GM19438 (cell line): ENCODE measurements around the gene RUVBL1.
"Not testable (repeated sequence)": the region's sequence is repeated elsewhere in the genome, so short reads cannot be mapped to it uniquely, and the experiment has no call there.

Source experiments
- ATAC-seq: cut with Tn5 transposase; IDR thresholded peaks from one replicate; pipeline ENCODE4 v1.9.1; 2021; ENCODE audit warnings: low read depth; ENCODE audit not compliant: unreplicated experiment

Gene RUVBL1

DNA sequence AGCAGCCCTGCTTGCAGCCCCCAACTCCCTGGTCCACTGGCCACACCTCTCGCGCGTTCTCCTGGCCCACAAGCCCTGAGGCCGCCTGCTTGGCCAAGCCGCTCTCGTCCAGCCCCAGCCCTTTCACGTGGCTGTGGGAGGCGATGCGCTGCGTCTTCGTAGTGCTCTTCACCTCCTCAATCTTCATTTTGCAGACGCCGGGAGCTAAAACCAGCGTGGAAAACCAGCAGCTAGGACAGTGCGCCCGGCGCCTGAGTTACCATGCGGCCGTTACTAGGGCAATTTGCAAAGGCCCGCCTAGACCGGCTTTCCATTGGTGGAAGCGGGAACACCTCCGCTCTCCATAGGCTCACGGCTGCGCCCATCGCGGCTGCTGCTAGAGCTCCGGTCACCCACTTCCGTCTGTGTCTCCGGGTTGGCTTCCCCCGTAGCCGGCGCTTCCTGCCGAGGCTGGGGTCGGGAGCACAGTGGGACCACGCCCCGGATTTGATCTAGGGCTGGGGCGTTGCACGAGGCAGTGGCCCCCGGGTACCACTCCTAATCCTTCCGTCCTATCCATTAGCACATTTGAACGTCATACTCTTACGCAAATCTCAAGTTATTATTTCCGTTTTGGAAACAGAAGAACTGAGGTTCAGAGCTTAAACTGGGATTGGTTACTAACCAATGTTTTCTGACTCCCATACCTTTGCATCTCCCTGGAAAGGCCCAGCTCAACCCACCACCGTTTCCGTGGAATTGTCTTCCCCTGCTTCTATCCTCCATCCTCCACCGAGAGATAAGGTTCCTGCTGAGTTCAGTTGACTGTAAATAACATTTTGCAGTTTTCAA, at the start of gene RUVBL1:
TSS of gene RUVBL1 (minus strand) at position 275 of the 831 bp plus-strand sequence. CDS start at position 187, 88 bp downstream.
- peak; percentile 95 for ATAC-seq

DNA sequence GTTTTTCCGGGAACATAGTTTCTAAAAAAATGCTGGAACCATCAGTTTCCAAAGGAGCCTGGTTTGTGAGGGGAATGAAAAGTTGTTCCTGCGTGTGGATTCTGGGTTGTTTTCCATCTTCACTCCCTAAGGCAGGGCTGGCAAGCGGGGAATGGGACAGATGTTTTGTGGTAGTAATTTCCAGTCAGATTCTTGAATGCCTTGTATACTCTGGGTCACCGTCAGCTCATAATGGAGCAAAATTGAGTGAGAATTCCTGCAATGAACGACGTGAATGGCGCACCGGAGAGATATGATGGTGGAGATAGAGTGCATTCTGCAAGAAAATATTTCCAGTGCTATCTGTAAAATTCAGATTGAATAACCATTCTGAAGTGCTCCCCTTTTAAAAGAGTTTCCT, 49.6 kb upstream of the RUVBL1 start:
- ATAC-seq: no peak

DNA sequence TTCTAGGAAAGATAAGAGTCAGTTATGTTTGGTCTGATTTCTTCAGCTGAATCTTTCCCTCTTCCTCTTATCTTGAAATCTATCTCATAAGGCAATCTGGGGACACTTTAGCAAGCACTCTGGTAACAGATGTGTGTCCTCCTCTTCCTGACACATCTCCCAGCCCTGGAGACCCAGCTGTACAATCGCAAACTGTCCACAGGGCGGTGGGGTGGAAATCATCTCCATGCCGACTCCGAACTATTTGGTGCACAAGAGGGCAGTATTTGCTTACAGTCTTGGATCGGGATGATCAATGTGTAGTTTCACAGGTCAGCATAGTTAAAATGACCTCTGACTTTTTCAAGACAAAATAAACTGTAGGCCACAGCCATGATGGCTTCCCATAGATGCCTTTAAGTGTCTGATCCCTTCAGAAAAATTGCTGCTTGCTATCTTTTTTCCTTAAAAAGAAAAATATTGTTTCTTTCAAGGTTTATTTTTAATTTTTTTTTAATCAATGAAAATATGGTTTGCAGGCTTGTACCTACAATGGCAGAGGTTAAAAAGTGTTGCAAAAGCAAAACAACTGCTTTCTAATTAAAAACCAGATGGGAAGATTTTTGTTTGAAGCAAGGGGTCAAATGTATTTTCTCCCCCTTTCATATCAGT, 47.4 kb upstream of the RUVBL1 start:
- no peak for ATAC-seq

- ATAC-seq: no peak
Observed at GRCh38 chr3:128168836-128169235, 45.2 kb upstream of the RUVBL1 start.

DNA sequence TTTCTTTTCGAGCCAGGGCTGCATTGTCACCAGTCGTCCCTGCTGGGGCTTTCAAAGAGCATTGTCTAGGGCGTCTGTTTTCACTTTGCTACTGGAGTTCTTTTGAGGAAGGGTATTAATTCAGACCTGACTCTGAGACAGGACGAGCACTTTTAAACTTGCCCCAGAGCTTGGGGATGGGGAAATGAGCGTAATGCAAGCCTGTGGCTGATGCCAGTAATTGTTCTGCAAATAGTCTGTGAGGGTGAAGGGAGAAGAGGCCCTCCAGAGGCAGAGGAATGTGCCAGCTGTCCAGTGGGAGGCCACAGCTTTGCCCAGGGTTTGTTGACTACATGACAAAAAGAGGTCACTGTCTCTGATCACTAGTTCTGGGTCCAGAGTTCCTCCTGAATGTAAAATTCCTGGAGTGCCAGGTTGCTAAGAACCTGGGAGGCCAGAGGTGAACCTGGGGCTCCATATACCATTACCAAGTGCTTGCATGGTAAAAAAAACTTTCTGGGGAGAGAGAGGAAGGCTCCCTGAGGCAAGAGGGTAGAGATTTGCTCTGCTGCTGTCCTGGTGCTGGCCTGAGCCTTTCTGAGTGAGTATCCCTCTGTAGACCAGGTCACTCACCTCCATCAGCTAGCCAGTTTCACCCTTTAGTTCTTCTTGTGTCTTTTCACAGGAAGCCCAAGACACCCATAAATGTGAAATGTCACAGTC, 44.5 kb upstream of the RUVBL1 start:
- ATAC-seq: no peak

DNA sequence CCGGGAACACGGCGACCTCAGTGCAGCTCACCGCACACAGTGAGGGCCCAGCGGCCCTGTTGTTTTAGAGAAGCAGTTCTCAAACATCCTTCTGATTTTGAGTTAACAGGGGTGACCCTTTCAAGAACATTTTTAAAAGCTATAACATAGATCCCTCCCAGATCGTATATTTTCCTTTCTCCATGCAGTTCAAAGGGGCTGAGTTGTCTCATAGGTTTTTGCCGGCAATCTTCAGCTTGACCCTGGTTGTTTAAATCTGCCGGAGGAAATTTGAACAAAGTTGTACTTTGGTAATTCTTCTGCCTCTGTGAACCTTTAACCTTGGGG, 44.0 kb upstream of the RUVBL1 start:
- ATAC-seq: no peak

DNA sequence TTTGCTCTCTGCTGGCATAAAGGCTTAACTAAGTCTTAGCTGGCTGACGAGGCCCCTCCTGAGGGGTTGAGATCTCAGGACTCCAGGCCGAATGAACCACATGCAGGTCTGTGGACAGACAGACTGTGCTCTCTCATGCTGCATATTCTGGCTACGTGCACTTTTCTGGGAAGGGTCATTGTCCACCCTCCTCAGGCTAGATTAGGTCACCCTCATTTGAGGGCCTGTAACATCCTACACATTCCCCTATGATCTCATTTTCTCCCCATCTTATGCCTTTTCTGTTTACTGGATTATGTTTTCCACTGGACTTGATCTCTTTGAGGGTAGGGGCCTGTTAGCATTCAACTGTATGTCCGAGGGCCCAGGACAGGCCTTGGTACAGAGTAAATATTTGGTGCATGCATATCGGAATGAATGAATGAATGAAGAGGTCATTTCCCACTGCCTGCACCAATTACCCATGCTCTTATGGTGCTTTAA, 43.4 kb upstream of the RUVBL1 start:
- no peak for ATAC-seq

GRCh38 chr3:128163432-128163831, 39.8 kb upstream of the RUVBL1 start:
- no peak for ATAC-seq

DNA sequence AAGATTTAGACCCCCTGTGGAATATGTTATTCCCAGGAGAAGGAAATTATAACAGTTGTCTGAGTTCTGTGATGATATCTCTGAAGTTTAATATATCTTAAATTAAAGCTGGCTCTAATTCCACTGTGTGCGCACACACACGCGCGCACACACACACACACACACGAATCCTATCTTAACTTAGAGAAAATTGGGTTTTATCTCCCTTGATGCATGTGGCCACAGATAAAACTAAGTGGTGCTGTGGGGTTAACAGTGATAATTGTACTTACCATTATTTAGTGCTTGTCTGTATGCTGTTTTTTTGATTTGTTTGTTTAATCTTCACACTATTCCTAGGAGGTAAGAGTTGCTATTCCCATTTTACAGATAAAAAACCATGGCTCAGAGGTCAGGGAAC, 37.0 kb upstream of the RUVBL1 start:
- no peak for ATAC-seq

GRCh38 chr3:128155616-128156360, 32.2 kb upstream of the RUVBL1 start:
- ATAC-seq: no peak

DNA sequence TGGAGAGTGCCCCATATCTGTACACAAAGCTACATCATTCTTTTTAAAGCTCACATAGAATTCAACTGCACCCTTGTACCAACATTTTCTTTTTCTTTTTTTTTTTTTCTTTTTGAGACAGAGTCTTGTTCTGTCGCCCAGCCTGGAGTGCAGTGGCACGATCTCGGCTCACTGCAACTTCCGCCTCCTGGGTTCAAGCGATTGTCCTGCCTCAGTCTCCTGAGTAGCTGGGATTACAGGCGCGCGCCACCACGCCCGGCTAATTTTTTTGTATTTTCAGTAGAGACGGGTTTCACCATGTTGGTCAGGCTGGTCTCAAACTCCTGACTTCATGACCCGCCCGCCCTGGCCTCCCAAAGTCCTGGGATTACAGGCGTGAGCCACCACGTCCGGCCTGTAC, 30.7 kb upstream of the RUVBL1 start:
- ATAC-seq: not testable (repeated sequence)

GRCh38 chr3:128153156-128154041, 29.8 kb upstream of the RUVBL1 start, which contains the start of gene EEFSEC:
Gene EEFSEC (plus strand): TSS chr3:128153481. CDS start chr3:128153508, 27 bp downstream.
- ATAC-seq: peak; percentile 88

GRCh38 chr3:128152419-128153155, 29.0 kb upstream of the RUVBL1 start:
- peak; percentile 25 for ATAC-seq

GRCh38 chr3:128151758-128152274, 28.2 kb upstream of the RUVBL1 start:
- no peak for ATAC-seq

DNA sequence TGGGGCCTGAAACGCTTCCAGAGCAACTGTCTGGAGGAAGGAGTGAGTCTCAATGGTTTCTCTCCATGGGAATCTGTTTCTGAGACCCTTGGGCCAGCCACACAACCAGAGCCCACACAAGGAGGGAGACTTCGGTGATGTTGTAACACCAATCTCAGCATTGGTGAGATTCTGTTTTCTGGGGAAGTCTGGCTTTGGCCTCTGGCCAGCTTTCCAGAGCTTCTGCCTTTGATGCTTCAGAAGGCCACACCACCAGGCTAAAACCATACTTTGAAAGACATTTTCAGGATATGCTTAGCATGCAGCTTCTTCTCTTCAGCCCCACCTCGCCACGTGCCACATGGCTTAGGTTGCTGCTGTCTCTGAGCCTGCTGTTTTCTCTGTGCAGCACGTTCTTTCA, 26.0 kb upstream of the RUVBL1 start:
- no peak for ATAC-seq

DNA sequence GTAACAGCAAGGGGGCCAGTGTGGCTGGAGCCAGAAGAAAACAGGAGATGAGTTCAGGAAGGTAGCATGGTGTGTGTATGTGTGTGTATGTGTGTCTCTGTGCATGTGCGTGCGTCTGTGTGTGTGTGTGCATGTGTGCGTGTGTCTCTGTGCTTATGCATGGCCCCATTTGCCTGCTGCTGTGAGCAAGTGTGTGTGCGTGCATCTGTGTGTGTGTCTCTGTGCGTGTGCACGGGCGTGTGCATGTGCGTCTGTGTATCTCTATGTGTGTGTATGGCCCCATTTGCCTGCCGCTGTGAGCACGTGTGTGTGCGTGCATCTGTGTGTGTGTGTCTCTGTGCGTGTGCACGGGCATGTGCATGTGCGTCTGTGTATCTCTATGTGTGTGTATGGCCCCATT, 22.6 kb upstream of the RUVBL1 start:
- ATAC-seq: no peak

- ATAC-seq: no peak
Observed at GRCh38 chr3:128145279-128145678, 21.7 kb upstream of the RUVBL1 start.

DNA sequence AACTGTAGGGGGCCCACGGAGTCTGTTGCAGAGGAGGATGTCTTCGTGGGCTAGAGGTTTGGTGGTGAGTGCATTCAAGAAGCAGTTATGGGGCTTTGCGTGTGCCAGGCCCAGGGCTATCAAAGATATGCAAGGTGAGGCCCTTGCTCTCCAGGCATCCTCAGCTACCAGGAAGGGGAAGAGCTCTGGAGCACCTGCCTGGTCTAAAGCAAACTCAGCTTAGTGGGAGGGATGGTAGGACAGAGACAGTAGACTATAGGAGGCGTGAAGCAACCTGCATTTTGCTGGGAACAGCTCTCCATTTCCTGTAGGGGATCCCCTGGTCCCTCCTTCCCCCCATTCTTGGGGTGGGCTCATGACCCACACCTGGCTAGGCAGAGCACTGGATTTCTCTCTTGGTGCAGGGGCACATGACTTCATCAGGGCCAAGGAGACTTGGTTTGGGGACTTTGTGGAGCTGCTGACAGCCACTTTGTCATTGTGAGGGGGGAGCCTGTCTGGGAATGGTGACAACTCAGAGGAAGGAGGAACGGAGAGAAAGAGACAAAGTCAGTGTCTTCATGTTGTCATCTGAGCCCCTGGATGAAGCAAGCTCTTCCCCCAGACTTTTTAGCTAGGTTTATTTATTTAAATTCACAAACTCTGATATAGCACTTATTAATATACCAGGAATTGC, 21.0 kb upstream of the RUVBL1 start:
- no peak for ATAC-seq
